ENCODE measurements around the gene PTGES3.

DNA sequence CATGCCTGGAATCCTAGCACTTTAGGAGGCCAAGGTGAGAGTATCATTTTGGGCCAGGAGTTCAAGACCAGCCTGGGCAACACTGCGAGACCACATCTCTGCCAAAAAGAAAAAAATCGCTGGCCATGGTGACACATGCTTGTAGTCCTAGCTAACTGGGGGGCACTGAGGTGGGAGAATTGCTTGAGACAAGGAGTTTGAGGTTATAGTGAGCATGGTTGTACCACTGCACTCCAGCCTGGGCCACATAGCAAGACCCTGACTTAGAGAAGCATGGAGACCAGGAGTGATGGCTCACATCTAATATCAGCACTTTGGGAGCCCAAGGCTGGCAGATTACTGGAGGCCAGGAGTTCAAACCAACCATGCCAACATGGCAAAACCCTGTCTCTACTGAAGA is 9.2 kb downstream of the PTGES3 start:
- TF ChIP-seq, protein P1, sequence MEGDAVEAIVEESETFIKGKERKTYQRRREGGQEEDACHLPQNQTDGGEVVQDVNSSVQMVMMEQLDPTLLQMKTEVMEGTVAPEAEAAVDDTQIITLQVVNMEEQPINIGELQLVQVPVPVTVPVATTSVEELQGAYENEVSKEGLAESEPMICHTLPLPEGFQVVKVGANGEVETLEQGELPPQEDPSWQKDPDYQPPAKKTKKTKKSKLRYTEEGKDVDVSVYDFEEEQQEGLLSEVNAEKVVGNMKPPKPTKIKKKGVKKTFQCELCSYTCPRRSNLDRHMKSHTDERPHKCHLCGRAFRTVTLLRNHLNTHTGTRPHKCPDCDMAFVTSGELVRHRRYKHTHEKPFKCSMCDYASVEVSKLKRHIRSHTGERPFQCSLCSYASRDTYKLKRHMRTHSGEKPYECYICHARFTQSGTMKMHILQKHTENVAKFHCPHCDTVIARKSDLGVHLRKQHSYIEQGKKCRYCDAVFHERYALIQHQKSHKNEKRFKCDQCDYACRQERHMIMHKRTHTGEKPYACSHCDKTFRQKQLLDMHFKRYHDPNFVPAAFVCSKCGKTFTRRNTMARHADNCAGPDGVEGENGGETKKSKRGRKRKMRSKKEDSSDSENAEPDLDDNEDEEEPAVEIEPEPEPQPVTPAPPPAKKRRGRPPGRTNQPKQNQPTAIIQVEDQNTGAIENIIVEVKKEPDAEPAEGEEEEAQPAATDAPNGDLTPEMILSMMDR (IDR thresholded peaks at IDR 0.05) = no peak
- TF ChIP-seq EZH2phosphoT487 (IDR thresholded peaks at IDR 0.05) = no peak
- TF ChIP-seq EZH2 (IDR thresholded peaks at IDR 0.05) = no peak
